ENCODE data around the gene SPEM2. TPM values are rescaled to one million over a fixed set of nuclear protein-coding genes. Genes with fewer than 3 reads are reported as not detected.

Gene SPEM2
- total and polyA plus RNA-seq, 4 donors, result not detected

GRCh38 chr17:7417056-7417655 lies 8.3 kb upstream of the SPEM2 start:
- H3K27ac ChIP-seq (ENCODE audit: low read depth in 1 of 2, low read length in 2 of 2), result no peak overlapping the region
- H3K4me1 ChIP-seq (ENCODE audit: control insufficient read depth in 4 of 4, insufficient read depth in 4 of 4, low read length in 3 of 4), result no peaks in the 10 kb centered on the region
- TF ChIP-seq ATF3 (IDR thresholded peaks at IDR 0.05) (no peak), JUND (IDR thresholded peaks at IDR 0.05) (no peak), HNF4G (IDR thresholded peaks at IDR 0.05) (no peak), MAX (IDR thresholded peaks at IDR 0.05) (no peak), HNF4A (conservative IDR thresholded peaks at IDR 0.05) (no peak), CTCF (IDR thresholded peaks at IDR 0.05; ENCODE audit: low read depth, low read length, missing input control) (no peak), EGR1 (IDR thresholded peaks at IDR 0.05; ENCODE audit: low read depth in 2 of 2) (no peak), GABPA (IDR thresholded peaks at IDR 0.05 in 1 of 2, conservative IDR thresholded peaks at IDR 0.05 in 1 of 2) (no peak), RXRA (IDR thresholded peaks at IDR 0.05) (no peak), SP1 (IDR thresholded peaks at IDR 0.05) (no peak), TAF1 (conservative IDR thresholded peaks at IDR 0.05) (no peak), YY1 (IDR thresholded peaks at IDR 0.05) (no peak), FOXA1 (IDR thresholded peaks at IDR 0.05) (no peak), FOXA2 (IDR thresholded peaks at IDR 0.05) (no peak), RAD21 (IDR thresholded peaks at IDR 0.05) (no peak), REST (IDR thresholded peaks at IDR 0.05) (no peak), NR2F2 (IDR thresholded peaks at IDR 0.05) (no peak)
- TF ChIP-seq, protein P1, sequence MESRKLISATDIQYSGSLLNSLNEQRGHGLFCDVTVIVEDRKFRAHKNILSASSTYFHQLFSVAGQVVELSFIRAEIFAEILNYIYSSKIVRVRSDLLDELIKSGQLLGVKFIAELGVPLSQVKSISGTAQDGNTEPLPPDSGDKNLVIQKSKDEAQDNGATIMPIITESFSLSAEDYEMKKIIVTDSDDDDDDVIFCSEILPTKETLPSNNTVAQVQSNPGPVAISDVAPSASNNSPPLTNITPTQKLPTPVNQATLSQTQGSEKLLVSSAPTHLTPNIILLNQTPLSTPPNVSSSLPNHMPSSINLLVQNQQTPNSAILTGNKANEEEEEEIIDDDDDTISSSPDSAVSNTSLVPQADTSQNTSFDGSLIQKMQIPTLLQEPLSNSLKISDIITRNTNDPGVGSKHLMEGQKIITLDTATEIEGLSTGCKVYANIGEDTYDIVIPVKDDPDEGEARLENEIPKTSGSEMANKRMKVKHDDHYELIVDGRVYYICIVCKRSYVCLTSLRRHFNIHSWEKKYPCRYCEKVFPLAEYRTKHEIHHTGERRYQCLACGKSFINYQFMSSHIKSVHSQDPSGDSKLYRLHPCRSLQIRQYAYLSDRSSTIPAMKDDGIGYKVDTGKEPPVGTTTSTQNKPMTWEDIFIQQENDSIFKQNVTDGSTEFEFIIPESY (IDR thresholded peaks at IDR 0.05), result no peak
- no peaks in the 10 kb centered on the region for H3K9me3 ChIP-seq (ENCODE audit: control insufficient read depth in 4 of 4, low read length in 3 of 4)
- H3K27me3 ChIP-seq (ENCODE audit: control insufficient read depth in 4 of 4, insufficient read depth in 4 of 4, low read length in 3 of 4), result no peaks in the 10 kb centered on the region
- H3K36me3 ChIP-seq (ENCODE audit: control insufficient read depth in 4 of 4, insufficient read depth in 3 of 4, low read depth in 1 of 4, low read length in 3 of 4), result no peaks in the 10 kb centered on the region
- H3K9ac ChIP-seq (ENCODE audit: low read depth in 1 of 2, low read length in 2 of 2), result no peak overlapping the region
- 96% methylated on average over 54 of the region's 54 CpGs for WGBS
- no peak for DNase-seq (ENCODE audit: low spot score)
- no peak overlapping the region for H3K4me3 ChIP-seq (ENCODE audit: low read depth in 1 of 3, low read length in 3 of 3)
